AG09319 (cell line): ENCODE results near the gene IL12B.

Experiments
- DNase-seq: peaks from one replicate; pipeline ENCODE4 v3.0.0-alpha.2; 2010; ENCODE audit warnings: low read depth; ENCODE audit errors: extremely low read depth
- CTCF ChIP-seq: IDR thresholded peaks from 2 replicates; pipeline ENCODE4 v1.5.1; 2011; ENCODE audit warnings: low read depth, mild to moderate bottlenecking, inconsistent platforms, low read length, moderate library complexity

The IL12B gene

DNA sequence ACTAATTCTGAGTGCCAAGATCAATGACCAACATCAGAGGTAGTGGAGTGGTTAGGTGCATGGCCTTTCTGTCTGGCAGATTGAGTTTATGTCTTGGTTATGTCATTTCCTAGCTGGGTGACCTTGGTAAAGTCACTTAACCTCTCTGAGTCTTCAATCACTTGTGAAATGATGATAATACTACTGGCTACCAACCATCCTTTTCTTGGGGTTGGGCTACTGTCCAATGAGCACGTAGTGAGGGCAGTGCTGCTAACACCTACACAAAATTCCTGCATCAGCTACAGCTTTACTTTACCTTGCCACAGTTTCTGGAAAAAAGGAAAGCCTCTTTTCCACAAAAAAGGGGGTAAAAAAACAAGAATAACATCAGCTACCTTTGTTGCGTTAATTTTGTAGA is 12.4 kb downstream of the IL12B start:
- DNase-seq = no peak
- TF ChIP-seq CTCF = no peak

GRCh38 chr5:159316519-159317383 is 13.5 kb downstream of the IL12B start:
- no peak for DNase-seq
- peak; percentile 72 for TF ChIP-seq CTCF

- TF ChIP-seq CTCF = no peak
Observed at GRCh38 chr5:159313197-159313596, 17.1 kb downstream of the IL12B start.

DNA sequence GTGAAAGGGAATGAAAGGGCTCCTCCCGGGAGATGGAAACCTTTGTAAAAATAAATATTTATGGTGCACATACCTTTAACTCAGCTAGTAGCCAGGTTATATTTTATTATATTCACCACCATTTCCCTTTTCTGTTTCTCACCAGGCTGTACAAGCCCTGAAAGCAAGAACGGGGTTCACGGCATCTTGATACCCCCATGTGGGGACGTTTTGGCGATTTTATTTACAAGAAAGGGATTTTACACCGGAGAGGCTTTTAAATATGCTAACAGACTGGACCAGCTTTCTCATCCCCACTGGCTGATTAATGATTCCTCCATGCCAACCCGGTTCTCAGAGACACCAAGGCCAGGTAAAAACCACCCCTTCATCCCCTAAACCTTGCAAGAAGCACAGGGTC is 19.2 kb downstream of the IL12B start:
- DNase-seq = no peak
- TF ChIP-seq CTCF = no peak

More at GRCh38 chr5:159313197-159313596, 17.1 kb downstream of the IL12B start:
- no peak for DNase-seq

DNA sequence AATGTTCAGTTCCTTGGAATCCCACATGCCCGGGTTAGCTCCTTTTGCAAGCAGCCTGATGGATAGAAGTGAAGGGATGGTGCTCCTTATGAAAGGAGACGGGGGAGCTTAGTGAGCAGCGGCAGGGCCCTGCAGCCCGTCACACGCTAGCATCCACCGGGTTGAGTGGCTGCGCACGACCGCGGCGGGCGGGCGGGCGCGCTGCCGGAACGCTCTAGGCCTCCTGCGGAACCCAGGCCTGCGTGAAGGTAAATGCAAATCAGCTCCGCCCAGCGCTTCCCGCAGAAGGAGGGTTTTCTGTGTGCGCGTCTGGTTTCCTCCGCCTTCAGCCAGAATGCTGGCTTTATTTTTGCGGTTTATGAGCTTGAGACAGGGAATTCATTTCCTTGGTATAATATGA is 19.8 kb downstream of the IL12B start:
- TF ChIP-seq CTCF = no peak
- no peak for DNase-seq

DNA sequence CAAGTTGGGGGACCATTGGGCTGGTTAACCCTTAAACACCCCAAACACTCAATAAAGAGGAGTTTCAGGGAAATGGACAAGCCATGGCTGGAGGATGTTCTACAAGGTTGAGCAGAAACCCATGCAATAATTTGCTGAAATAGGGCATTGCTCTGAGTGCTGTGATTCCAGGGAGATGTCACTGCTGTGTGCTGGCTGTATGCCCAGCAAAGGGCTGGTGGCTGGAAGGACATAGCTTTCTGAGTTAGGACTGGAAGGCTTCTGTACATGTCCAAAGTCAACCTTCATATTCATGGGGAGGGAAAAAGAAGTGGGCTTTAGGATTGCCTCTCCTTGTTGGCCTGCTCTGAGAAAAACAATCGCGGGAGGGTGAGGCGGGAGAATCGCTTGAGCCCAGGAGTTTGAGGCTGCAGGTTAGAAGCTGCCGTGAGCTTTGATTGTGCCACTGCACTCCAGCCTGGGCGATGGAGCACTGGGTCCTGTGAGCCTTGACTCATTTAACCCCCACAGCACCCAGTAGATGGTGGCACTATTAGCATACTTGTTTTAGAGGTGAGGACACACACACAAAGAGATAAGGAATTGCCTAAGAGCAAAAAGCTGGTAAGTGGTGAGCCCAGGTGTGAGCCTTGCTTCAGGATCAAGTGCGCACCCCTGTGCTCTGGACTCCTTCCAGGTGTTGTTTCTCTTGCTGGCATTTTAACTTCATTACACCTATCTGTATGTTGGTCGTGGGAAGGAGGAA is 20.4 kb downstream of the IL12B start:
- DNase-seq = no peak
- TF ChIP-seq CTCF = no peak
